HCT116 (cell line): Measurements from ENCODE around the gene GRHL3.

ENCODE experiments used
- CTCF ChIP-seq, 3 experiments: fragments of 200-600 bp in 1 of 3; sonication (generic) in 1 of 3; IDR thresholded peaks in 2 of 3; conservative IDR thresholded peaks in 1 of 3; 2 replicates each; pipeline ENCODE4 v1.5.1; 2012 to 2017; ENCODE audit warnings: low read depth in 2 of 3, low read length in 2 of 3, antibody characterized with exemption in 1 of 3, borderline replicate concordance in 1 of 3, control low read depth in 1 of 3, mild to moderate bottlenecking in 1 of 3, mixed read lengths in 1 of 3, mixed run types in 1 of 3, moderate library complexity in 1 of 3; ENCODE audit not compliant: insufficient read depth in 1 of 3
- EGR1 ChIP-seq: IDR thresholded peaks from 2 replicates; pipeline ENCODE4 v1.6.1; 2012; ENCODE audit warnings: low read depth
- FOSL1 ChIP-seq: IDR thresholded peaks from 2 replicates; pipeline ENCODE4 v1.6.1; 2012; ENCODE audit warnings: low read depth

GRCh38 chr1:24292887-24293286, 26.3 kb upstream of the GRHL3 start:
- no peak for TF ChIP-seq CTCF (IDR thresholded peaks at IDR 0.05 in 2 of 3, conservative IDR thresholded peaks at IDR 0.05 in 1 of 3; ENCODE audit: borderline replicate concordance in 1 of 3, insufficient read depth in 1 of 3, low read depth in 2 of 3, low read length in 2 of 3)
- no peak for TF ChIP-seq EGR1
- no peak for TF ChIP-seq FOSL1
